ENCODE data around the gene SEC14L3.

DNA sequence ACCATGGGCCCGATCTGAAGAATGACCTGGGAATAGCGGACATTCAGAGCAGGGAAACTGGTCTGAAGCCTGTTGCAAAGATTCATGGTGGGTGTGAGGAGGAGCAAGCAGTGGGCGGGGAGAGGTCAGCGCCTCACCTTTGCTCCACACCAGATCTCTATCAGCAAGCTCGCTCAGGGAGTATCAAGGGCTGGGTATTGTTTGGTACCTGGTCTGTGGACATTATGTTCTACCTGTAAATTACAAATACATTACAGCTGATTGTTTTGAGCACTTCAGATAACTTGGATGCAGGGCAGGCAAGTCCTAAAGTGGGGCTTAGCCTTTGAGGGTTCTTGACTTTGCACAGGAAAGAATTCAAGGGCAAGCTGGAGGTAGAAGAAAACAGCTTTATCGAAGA, 44.5 kb upstream of the SEC14L3 start:
- TF ChIP-seq CREM (CRISPR knock-in tag; IDR thresholded peaks at IDR 0.05): no peak
- no peak for TF ChIP-seq ZNF423 (CRISPR knock-in tag; IDR thresholded peaks at IDR 0.05)
- TF ChIP-seq ZBTB21 (CRISPR knock-in tag; IDR thresholded peaks at IDR 0.05; ENCODE audit: borderline replicate concordance): no peak
- no peak for TF ChIP-seq SMAD3 (CRISPR knock-in tag; IDR thresholded peaks at IDR 0.05; ENCODE audit: borderline replicate concordance)
- TF ChIP-seq, protein P1, sequence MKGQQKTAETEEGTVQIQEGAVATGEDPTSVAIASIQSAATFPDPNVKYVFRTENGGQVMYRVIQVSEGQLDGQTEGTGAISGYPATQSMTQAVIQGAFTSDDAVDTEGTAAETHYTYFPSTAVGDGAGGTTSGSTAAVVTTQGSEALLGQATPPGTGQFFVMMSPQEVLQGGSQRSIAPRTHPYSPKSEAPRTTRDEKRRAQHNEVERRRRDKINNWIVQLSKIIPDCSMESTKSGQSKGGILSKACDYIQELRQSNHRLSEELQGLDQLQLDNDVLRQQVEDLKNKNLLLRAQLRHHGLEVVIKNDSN (CRISPR knock-in tag; IDR thresholded peaks at IDR 0.05): no peak
- TF ChIP-seq, protein P2, sequence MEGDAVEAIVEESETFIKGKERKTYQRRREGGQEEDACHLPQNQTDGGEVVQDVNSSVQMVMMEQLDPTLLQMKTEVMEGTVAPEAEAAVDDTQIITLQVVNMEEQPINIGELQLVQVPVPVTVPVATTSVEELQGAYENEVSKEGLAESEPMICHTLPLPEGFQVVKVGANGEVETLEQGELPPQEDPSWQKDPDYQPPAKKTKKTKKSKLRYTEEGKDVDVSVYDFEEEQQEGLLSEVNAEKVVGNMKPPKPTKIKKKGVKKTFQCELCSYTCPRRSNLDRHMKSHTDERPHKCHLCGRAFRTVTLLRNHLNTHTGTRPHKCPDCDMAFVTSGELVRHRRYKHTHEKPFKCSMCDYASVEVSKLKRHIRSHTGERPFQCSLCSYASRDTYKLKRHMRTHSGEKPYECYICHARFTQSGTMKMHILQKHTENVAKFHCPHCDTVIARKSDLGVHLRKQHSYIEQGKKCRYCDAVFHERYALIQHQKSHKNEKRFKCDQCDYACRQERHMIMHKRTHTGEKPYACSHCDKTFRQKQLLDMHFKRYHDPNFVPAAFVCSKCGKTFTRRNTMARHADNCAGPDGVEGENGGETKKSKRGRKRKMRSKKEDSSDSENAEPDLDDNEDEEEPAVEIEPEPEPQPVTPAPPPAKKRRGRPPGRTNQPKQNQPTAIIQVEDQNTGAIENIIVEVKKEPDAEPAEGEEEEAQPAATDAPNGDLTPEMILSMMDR (IDR thresholded peaks at IDR 0.05): no peak
- TF ChIP-seq, protein P3, sequence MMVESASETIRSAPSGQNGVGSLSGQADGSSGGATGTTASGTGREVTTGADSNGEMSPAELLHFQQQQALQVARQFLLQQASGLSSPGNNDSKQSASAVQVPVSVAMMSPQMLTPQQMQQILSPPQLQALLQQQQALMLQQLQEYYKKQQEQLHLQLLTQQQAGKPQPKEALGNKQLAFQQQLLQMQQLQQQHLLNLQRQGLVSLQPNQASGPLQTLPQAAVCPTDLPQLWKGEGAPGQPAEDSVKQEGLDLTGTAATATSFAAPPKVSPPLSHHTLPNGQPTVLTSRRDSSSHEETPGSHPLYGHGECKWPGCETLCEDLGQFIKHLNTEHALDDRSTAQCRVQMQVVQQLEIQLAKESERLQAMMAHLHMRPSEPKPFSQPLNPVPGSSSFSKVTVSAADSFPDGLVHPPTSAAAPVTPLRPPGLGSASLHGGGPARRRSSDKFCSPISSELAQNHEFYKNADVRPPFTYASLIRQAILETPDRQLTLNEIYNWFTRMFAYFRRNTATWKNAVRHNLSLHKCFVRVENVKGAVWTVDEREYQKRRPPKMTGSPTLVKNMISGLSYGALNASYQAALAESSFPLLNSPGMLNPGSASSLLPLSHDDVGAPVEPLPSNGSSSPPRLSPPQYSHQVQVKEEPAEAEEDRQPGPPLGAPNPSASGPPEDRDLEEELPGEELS (CRISPR knock-in tag; IDR thresholded peaks at IDR 0.05): no peak
- TF ChIP-seq CREB1 (CRISPR knock-in tag; IDR thresholded peaks at IDR 0.05): no peak
- TF ChIP-seq, protein P4, sequence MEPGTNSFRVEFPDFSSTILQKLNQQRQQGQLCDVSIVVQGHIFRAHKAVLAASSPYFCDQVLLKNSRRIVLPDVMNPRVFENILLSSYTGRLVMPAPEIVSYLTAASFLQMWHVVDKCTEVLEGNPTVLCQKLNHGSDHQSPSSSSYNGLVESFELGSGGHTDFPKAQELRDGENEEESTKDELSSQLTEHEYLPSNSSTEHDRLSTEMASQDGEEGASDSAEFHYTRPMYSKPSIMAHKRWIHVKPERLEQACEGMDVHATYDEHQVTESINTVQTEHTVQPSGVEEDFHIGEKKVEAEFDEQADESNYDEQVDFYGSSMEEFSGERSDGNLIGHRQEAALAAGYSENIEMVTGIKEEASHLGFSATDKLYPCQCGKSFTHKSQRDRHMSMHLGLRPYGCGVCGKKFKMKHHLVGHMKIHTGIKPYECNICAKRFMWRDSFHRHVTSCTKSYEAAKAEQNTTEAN (CRISPR knock-in tag; IDR thresholded peaks at IDR 0.05): no peak
- TF ChIP-seq, protein P5, sequence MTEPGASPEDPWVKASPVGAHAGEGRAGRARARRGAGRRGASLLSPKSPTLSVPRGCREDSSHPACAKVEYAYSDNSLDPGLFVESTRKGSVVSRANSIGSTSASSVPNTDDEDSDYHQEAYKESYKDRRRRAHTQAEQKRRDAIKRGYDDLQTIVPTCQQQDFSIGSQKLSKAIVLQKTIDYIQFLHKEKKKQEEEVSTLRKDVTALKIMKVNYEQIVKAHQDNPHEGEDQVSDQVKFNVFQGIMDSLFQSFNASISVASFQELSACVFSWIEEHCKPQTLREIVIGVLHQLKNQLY (CRISPR knock-in tag; IDR thresholded peaks at IDR 0.05): no peak
- TF ChIP-seq, protein P6, sequence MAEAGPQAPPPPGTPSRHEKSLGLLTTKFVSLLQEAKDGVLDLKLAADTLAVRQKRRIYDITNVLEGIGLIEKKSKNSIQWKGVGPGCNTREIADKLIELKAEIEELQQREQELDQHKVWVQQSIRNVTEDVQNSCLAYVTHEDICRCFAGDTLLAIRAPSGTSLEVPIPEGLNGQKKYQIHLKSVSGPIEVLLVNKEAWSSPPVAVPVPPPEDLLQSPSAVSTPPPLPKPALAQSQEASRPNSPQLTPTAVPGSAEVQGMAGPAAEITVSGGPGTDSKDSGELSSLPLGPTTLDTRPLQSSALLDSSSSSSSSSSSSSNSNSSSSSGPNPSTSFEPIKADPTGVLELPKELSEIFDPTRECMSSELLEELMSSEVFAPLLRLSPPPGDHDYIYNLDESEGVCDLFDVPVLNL (CRISPR knock-in tag; IDR thresholded peaks at IDR 0.05; ENCODE audit: borderline replicate concordance, low read depth): no peak

Data from WTC11 (cell line).